NCI-H2029 (cell line): Measurements from ENCODE around the gene NCDN.

Experiments
- DNase-seq: peaks from one replicate; lab custom pipeline; 2025; lab: John Stamatoyannopoulos, UW

The NCDN gene

DNA sequence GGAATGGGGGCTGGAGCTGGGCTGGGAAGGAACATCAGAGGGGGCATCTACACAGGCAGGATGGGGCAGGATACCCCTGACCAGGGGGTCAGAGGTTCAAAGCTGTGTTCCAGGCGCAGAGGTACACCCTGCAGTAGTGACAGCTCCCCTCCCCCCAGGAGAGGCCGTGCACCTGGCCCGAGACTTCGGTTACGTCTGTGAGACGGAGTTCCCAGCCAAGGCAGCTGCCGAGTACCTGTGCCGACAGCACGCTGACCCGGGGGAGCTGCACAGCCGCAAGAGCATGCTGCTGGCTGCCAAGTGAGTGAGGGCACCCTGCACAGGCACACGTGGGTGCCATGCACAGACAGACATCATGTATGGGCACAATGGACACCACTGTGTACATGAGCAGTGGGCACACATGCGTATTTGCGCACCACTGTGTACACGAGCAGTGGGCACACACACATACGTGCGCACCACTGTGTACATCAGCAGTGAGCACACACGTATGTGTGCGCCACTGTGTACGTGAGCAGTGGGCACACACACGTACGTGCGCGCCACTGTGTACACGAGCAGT lies 33.0 kb downstream of the NCDN start:
- no peak for DNase-seq

DNA sequence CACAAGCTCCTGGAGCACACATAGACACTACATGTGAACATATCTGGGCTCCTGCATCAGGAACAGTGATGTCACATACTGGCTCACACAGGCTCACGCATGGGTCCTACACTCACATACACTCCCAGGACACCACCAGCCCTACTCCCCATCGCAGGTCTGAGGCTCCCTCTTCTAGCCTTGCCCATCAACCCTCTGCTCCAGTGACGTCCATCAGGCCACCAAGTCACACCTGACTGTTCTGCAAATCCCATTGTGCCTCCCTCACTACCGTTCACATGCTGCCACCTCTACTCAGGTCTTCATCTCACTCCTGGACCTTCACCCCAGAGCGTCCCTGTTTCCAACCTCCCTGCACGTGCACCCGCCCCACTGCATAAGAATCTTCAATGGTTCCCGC lies 33.6 kb downstream of the NCDN start:
- DNase-seq, result no peak

DNA sequence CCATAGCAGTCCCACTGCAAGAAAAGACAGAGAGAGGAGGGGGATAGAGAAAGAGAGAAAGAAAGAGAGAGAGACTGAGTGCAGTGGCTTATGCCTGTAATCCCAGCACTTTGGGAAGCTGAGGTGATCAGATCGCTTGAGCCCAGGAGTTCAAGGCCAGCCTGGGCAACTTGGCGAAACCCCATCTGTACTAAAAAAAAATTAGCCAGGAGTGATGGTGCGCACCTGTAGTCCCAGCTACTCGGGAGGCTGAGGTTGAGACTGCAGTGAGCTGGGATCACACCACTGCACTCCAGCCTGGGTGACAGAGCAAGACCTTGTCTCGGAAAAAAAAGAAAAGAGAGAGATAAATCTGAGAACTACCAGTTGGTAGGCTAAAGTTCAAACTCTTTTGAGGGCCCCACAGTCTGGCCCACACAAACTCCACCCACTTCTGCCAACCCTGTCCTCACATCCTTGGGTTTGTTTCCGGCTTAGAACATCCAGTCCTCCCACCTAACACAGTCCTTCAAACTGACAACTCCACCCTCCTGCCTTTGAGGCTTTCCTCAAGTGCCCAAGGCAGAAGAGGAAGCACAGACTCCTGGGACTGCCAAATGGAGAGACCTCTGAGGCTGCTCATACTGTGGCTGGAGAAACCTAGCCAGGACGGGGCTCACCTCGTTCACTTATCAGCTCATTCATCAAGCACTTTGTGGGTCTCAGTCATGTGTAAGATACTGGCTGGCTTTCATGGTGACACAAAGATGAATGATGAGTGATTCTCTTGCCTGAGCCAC lies 35.6 kb downstream of the NCDN start:
- no peak for DNase-seq

DNA sequence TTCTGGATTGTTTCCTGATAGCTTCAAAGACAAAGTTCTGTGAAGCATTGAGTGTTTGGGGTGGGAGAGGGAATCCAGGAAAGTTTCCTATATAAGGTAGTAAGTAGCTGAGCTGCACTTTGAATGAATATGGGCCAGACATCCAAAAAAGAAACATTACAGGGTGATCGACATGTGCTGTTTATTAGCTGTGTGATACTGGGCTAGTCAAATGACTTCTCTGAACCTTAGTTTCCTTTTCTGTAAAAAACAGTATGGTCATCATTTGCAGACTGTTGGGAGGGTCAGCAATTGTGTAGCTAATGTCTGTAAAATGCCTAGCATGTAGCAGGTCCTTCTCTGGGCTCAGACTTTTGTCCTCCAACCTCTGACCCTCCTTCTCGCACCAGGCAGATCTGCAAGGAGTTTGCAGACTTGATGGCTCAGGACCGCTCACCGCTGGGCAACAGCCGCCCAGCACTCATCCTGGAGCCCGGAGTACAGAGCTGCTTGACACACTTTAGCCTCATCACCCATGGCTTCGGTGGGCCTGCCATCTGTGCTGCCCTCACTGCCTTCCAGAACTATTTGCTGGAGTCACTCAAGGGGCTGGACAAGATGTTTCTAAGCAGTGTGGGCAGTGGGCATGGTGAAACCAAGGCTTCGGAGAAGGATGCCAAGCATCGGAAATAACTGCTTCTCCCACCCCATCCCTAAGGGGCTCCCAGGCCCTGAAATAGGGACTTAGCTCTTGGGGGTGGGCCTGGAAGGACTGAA lies 36.6 kb downstream of the NCDN start:
- no peak for DNase-seq

DNA sequence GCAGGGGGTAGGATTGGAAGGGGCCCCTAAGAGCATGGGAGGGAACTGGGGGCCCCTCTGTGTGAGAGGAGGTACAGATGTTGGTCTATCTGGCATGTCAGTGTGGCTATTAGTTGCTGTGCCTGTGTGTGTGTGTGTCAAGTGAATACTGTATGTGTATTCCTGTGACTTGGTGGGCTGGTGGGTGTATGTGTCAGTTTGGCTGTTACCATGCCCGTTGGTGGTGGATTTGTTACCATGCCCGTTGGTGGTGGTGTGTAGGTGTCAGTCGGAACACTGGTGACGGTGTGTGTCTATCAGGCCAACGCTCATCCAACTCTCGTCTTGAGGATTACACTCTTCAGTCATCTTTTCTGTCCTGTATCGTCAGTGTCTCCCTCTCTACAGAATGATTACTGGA lies 38.1 kb downstream of the NCDN start:
- DNase-seq, result no peak

DNA sequence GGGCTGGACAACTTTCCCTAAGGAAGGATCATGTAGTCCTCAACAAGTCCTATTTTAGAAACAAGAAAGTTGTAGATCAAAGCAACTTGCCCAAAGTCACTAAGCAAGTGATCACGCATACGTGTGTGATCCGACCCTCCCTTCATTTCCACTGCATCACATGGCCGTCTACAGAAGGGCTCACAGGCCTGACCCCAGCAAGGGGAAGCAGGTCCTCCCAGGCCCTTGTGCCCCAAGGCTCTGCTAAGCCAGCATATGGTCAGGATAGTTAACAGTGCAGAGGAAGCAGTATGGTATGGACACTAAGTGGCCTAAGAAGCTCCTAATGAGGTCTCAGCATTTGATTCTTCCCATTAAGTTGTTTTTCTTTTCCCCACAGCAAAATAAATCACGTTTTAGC lies 40.3 kb downstream of the NCDN start:
- no peak for DNase-seq

DNA sequence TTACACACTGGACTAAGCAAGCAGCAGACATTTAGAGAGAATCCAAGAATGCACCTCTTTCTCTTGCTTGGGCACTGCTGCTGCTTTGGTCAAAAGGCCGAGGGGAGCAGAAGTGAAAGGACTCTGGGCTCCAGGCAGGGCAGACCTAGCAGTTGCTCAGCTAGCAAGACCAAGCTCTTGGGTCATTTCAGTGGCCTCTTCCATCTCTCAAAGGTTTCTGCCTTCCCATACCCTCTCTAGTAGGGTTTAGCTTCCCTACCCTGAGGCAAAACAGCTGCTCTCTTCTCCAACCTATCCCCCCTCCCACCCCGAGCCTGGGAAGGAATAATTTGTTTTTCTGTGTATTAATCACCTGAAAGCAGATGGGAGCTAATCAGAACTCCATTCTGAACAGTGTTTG lies 41.3 kb downstream of the NCDN start:
- no peak for DNase-seq

DNA sequence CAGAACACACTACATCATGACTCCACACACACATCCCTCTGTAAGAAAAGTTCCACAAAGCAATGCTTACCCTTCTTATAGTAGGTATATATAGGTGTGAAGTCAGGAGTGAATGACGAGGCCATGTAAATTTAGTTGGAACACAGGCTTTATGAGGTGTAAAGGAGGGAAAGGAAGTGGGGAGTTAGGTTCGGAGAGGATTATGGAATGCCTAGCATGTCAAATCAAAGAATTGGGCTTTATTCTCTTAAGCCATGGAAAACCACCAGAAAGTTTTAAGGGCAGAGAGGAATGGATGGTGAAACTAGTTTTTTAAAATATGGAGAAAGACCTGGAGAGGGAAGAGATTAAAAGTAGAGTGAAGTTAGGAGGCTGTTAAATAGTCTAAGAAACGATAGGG lies 41.8 kb downstream of the NCDN start:
- no peak for DNase-seq

DNA sequence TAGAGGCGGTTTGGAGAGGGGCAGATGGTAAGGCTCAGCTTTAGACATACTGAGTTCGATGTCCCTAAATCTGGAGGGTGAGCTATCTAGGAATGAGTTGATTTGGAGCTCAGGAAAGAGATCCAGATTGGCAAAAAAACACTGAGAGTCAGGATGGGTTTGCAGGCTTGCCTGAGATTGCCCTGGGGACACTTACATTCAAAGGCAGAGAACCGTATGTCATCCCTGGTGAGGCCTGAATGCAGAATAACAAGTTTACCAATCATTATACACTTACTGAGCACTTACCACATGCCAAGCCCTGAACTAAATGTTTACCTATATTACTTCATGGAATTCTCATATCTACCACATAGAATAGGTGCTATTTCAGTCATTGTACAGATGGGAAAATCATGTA lies 43.0 kb downstream of the NCDN start:
- DNase-seq, result no peak

DNA sequence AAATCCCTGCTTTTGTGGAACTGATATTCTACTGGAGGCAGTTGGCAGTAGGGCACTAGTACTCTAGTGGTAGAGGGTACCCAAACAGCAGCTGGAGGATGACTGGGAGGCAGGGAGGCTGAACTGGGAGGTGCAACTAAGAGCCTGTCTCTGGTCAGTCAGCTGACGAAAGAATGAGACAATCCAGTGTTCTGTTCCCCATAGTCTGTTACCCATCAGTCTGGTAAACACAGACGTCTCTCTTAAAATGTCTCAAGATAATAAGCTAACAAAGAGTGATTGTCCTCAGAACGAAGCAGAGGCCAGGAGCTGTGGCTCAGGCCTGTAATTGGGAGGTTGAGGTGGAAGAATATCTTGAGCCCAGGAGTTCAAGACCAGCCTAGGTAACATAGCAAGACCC lies 45.9 kb downstream of the NCDN start:
- no peak for DNase-seq

DNA sequence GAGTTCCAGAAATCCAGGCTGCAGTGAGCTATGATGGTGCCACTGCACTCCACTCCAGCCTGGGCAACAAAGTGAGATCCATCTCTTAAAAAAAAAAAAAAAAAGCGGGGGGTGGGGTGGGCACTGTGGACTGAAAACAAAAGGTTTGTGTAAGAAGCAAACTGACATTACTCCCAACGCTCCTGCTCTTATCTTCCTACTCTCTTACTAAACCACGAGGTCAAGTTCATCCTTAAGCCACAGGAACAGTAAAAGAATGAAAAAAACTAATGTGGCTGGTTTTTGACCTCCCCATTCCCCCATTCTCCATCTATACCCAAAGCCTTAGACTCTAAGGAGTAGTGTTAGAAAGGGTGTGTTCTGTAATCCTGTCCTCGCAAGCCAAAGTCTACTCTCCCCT lies 46.3 kb downstream of the NCDN start:
- DNase-seq, result no peak

DNA sequence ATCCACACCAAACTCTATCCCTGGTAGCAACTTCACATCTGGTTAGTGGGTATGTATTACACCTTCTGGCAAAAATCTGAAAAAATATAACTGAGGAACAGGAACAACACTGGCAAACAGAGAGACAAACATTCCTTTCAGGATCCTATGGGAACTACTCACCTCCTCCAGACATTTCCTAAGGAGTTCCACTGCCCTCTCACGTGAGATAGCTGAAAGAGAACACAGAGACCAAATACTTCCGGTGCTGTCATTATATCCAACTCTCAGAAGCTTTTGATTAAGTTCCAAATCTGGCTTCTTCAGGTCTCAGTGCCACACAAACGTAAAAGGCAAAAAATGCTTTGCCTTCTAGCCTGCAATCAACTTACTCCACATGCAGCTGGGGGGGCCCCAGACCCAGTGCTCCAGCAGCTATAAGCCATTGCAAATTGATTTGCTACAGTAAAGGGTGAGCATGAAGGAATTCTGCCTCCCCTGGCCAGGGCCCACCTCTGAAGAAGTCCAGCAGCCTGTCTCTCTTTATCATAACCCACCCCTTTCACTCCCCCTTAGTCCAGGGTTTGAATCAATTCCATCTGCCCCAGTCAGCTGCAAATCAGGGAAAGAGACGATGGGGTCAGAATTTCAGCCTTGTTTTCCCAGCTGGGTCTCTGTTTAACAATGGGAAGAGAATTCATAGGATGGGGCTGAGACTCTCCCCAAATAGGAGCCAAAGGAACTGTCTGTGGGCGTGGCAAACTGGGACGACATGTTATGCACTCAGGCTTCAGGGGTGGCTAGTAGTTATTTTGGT lies 47.7 kb downstream of the NCDN start:
- no peak for DNase-seq

DNA sequence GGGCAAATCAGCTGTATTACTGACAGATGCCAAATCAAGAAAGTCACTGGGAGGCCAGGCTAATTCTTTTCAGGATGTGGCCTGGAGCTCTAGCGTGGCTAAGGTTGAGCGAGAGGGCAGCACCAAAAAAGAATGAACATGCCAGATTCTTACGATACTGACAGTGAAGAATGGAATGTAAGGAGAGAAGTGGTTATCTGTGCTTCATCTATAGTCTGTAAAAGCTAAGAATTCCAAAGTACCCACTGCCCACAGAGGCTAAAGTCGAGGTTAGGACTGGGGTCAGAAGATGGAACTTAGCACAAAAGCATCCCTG lies 48.2 kb downstream of the NCDN start:
- DNase-seq, result no peak

DNA sequence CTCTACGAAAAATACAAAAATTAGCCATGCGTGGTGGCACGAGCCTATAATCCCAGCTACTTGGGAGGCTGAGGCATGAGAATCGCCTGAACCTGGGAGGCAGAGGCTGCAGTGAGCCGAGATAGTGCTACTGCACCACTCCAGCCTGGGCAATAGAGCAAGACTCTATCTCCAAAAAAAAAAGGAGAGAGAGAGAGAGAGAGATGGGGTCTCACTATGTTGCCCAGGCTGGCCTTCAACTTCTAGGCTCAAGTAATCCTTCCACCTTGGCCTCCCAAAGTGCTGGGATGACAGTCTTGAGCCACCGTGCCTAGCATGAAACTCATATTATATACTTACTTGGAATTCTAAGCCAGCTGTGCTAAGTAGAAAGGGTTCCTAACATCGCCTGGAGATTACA lies 54.1 kb downstream of the NCDN start:
- no peak for DNase-seq

DNA sequence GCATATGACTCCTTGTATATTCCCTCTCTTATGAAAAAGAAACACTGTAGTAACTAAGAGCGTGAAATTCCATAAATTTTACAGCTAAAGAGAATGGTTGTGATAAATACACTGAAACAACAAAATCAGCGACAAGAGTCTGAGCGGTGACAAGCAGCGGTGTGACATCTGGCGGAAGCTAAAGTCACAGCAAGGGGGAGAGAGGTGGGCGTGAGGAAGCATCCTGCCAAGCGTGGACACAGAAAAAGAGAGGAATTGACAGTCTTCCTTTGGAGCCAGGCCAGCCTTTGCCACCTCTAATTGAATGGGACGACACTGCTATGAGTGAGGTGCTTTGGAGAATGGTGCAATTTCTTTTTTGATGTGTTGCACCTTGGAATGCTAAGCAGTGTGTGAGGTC lies 57.8 kb downstream of the NCDN start:
- DNase-seq, result no peak
